ENCODE results near the gene PDE6A. TPM values are rescaled to one million over a fixed set of nuclear protein-coding genes. Genes with fewer than 3 reads are reported as not detected.

Gene PDE6A
- total and polyA plus RNA-seq, 2 of the 8 experiments (the other 6 are each of a cell fraction or from before 2014, with no cell fraction given): not detected

- TF ChIP-seq BRCA1 (IDR thresholded peaks at IDR 0.05; ENCODE audit: low read depth, low read length): no peak
- TF ChIP-seq ASH2L (IDR thresholded peaks at IDR 0.05; ENCODE audit: low read length): peak; percentile 94
- TF ChIP-seq CEBPB (IDR thresholded peaks at IDR 0.05; ENCODE audit: low read depth, low read length): no peak
- no peak for TF ChIP-seq CTCF (IDR thresholded peaks at IDR 0.05; ENCODE audit: control extremely low read depth in 1 of 3, insufficient read depth in 1 of 3, low read depth in 1 of 3, low read length in 3 of 3)
- TF ChIP-seq, protein P1, sequence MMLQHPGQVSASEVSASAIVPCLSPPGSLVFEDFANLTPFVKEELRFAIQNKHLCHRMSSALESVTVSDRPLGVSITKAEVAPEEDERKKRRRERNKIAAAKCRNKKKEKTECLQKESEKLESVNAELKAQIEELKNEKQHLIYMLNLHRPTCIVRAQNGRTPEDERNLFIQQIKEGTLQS (IDR thresholded peaks at IDR 0.05; ENCODE audit: insufficient read depth, low read depth, low read length): peak; percentile 68; the same call in 1 of the 2 replicates
- no peak for TF ChIP-seq POU5F1 (IDR thresholded peaks at IDR 0.05; ENCODE audit: low read depth, low read length)
- TF ChIP-seq TAF1 (IDR thresholded peaks at IDR 0.05; ENCODE audit: low read depth, low read length): peak; percentile 89
- TF ChIP-seq RFX5 (IDR thresholded peaks at IDR 0.05; ENCODE audit: borderline replicate concordance, low read depth, low read length): no peak
- TF ChIP-seq POLR2A (IDR thresholded peaks at IDR 0.05; ENCODE audit: control extremely low read depth in 1 of 2, low read depth in 2 of 2, low read length in 2 of 2): peak; percentile 70 to 92
- no peak for TF ChIP-seq CBX5 (IDR thresholded peaks at IDR 0.05; ENCODE audit: low read depth, low read length)
- peak; percentile 90 for TF ChIP-seq CHD2 (IDR thresholded peaks at IDR 0.05; ENCODE audit: low read length)
- TF ChIP-seq KDM1A (IDR thresholded peaks at IDR 0.05; ENCODE audit: borderline replicate concordance, low read length): no peak
- TF ChIP-seq, protein P2, sequence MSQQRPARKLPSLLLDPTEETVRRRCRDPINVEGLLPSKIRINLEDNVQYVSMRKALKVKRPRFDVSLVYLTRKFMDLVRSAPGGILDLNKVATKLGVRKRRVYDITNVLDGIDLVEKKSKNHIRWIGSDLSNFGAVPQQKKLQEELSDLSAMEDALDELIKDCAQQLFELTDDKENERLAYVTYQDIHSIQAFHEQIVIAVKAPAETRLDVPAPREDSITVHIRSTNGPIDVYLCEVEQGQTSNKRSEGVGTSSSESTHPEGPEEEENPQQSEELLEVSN (IDR thresholded peaks at IDR 0.05): peak; percentile 76
- TF ChIP-seq YY1 (IDR thresholded peaks at IDR 0.05; ENCODE audit: low read depth, low read length): 0 out of 2 replicates have a peak, but pooled peaks have one; percentile 8
- TF ChIP-seq EZH2 (IDR thresholded peaks at IDR 0.05; ENCODE audit: low read depth, low read length, severe bottlenecking): no peak
These were observed 15.9 kb upstream of the PDE6A start, which contains the start of gene SLC26A2 (continued) for GRCh38 chr5:149960272-149961185.
